ENCODE results near the gene HAUS2. TPM values are rescaled to one million over a fixed set of nuclear protein-coding genes. Genes with fewer than 3 reads are reported as not detected.

Gene HAUS2
- total RNA-seq, 2 experiments from 2014 or later, result 46.2 to 55.6 TPM

DNA sequence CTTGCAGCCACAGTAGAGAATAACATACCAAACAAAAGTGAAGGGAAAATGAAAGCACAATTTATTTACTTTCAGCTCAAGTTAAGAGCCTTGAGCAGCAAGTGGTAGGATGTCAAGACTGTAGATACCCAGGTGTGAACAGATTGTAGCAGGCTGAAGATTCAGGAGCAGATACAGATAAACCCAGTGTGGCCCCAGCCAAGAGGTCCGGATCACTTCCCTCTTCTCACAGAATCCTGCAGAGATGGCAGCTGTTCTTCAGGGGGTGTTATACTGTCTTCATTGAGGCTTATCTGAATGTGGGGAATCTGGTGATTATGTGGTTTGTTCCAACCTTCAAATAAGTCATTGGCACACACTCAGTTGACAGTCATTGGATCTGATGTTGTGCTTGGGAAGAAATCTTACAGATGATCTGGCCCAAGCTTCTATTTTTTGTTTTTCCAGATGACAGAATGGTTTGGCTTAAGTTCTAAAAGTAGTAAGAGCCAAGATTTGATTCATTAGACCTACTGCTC, 28.9 kb downstream of the HAUS2 start:
- peaks cover 27% of the 10 kb centered on the region for H3K4me1 Mint-ChIP-seq (ENCODE audit: low read depth)
- CTCF ChIA-PET, result no interaction called here

GRCh38 chr15:42578984-42579537, 30.4 kb downstream of the HAUS2 start:
- no peaks in the 10 kb centered on the region for H3K9me3 Mint-ChIP-seq
- H3K27me3 Mint-ChIP-seq (ENCODE audit: low read depth), result peaks cover 31% of the 10 kb centered on the region
- no peak overlapping the region for H3K27ac Mint-ChIP-seq
- H3K4me3 Mint-ChIP-seq, result no peak overlapping the region
- CTCF ChIA-PET, result no interaction called here
- no peak for DNase-seq
- peaks cover 27% of the 10 kb centered on the region for H3K4me1 Mint-ChIP-seq (ENCODE audit: low read depth)
- no peaks in the 10 kb centered on the region for H3K36me3 Mint-ChIP-seq (ENCODE audit: low read depth)
- intact Hi-C loops (cut with micrococcal nuclease), result loop anchor here (10.0 kb wide), 2 partner anchors 304 to 526 kb away; partner anchors contain the start of genes GANC, TMEM87A and UBR1

More for the DNA sequence above, 28.9 kb downstream of the HAUS2 start:
- DNase-seq, result no peak
- H3K4me3 Mint-ChIP-seq, result no peak overlapping the region
- H3K27me3 Mint-ChIP-seq (ENCODE audit: low read depth), result peaks cover 31% of the 10 kb centered on the region
- no peaks in the 10 kb centered on the region for H3K36me3 Mint-ChIP-seq (ENCODE audit: low read depth)
- H3K27ac Mint-ChIP-seq, result no peak overlapping the region
- no peaks in the 10 kb centered on the region for H3K9me3 Mint-ChIP-seq
- intact Hi-C loops (cut with micrococcal nuclease), result loop anchor here (10.0 kb wide), 2 partner anchors 303 to 527 kb away; partner anchors contain the start of genes GANC, TMEM87A and UBR1

DNA sequence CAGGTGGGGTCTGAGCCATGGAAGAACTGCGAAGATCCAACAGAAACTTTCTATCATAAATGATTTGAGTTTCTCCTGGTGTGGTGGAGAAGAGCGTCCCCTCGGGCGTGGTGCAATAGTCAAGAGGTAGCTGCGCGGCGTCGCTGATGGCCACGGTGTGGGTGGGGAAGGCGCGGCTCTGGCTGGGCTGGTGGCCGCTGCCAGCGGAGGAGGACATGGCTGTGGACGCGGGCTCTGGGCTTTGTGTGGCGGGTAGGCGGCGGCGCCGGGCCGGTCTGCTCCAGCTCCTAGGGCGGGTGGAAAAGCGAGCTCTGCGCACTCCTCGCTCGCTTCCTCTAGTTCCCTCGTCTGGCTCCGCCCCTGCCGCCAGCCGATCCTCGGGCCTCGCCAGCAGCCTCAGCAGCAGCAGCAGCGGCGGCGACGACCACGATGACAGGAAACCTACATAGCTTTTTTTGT, 32.7 kb downstream of the HAUS2 start:
- intact Hi-C loops (cut with micrococcal nuclease), result loop anchor here (1.0 kb wide), 2 partner anchors 28 to 33 kb away; partner anchors contain the start of genes HAUS2 and LRRC57
- CTCF ChIA-PET, result interaction anchor here (0.5 kb wide), 1 partner anchor 68 kb away, joined by 5 read pairs; no protein-coding TSS in a partner anchor
- no peaks in the 10 kb centered on the region for H3K36me3 Mint-ChIP-seq (ENCODE audit: low read depth)
- H3K27me3 Mint-ChIP-seq (ENCODE audit: low read depth), result peaks cover 27% of the 10 kb centered on the region
- DNase-seq, result peak; percentile 87
- H3K4me3 Mint-ChIP-seq, result peak overlapping the region; percentile 77
- no peaks in the 10 kb centered on the region for H3K9me3 Mint-ChIP-seq
- peaks cover 19% of the 10 kb centered on the region for H3K4me1 Mint-ChIP-seq (ENCODE audit: low read depth)
- H3K27ac Mint-ChIP-seq, result no peak overlapping the region

DNA sequence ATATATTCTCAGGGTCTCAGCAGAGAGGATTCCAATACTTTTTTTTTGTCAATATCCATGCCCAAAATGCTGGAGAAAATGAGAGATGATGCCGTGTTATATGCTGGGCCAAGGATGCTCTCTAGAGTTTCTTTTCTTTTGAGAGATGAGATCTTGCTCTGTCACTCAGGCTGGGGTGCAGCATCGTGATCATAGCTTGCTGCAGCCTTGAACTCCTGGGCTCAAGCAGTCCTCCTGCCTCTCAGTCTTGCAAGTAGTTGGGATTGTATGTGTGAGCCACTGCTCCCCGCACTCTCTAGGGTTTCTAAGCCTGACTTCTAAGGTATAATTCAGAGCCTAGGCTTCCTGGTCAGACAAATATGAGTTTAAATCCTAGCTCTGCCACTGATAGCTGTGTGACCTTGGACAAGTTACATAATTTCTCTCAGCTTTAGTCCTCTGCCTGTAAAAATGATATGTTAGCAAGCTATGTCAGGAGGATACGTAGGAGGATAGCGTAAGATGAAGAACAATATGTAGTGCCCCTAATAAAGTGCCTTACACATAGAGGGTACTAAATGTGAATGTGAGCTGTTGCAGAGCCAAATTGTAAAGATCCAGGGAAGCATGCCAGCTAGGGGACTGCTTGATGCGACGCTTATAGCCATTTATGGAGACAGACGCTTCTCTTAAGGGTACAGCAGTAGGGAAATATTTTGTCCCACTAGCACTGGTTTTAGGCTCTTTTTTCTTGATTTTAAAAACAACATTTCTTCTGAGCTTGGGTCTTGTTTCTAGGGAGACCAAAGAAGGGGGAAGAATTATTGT, 34.1 kb downstream of the HAUS2 start:
- Mint-ChIP-seq H3K27ac (no peak overlapping the region), H3K36me3 (ENCODE audit: low read depth) (no peaks in the 10 kb centered on the region), H3K4me1 (ENCODE audit: low read depth) (peaks cover 16% of the 10 kb centered on the region), H3K4me3 (no peak overlapping the region), H3K27me3 (ENCODE audit: low read depth) (peaks cover 18% of the 10 kb centered on the region), H3K9me3 (no peaks in the 10 kb centered on the region)
- no peak for DNase-seq
- CTCF ChIA-PET, result interaction anchor here (0.7 to 1.1 kb wide), 3 partner anchors 23 to 303 kb away, joined by 3 read pairs; no protein-coding TSS in a partner anchor
- intact Hi-C loops (cut with micrococcal nuclease), result no loop called here

DNA sequence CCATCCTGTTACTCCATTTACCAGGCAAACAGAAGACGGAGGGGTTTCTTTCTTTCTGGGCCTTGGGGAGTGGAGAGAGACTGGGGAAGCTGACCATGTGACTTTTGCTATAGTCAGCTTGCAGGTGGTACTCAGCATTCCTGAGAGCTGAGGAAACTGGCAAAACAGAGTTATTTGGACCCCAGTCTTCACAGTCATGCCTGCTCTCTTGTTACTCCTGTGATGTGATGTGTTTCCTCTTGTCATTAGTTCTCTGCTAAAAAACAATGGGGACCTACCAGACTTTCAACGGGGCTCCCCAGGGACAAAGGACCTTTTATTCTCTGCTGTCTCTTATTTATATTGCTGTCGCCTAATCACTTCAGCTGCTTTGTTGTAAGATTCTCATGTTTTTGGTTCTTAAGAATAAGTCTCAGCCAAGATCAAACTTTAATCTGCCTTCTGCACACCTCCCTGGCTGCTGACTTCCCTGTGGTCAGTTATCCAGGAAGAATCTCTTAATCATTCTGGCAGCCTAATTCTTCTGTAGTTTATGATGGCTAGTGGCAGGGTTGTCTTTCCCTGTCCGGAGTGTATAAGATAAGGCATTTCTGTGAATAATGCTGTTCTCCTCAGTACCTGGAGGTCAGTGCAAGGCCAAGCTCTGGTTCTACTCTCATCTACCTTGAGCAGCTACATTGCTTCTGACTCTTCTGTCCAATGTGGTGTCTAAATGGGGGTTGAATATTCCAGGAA, 35.6 kb downstream of the HAUS2 start:
- DNase-seq, result no peak
- peaks cover 16% of the 10 kb centered on the region for H3K4me1 Mint-ChIP-seq (ENCODE audit: low read depth)
- CTCF ChIA-PET, result no interaction called here
- H3K9me3 Mint-ChIP-seq, result no peaks in the 10 kb centered on the region
- H3K4me3 Mint-ChIP-seq, result no peak overlapping the region
- no peaks in the 10 kb centered on the region for H3K36me3 Mint-ChIP-seq (ENCODE audit: low read depth)
- H3K27ac Mint-ChIP-seq, result no peak overlapping the region
- intact Hi-C loops (cut with micrococcal nuclease), result no loop called here
- peaks cover 9% of the 10 kb centered on the region for H3K27me3 Mint-ChIP-seq (ENCODE audit: low read depth)

GRCh38 chr15:42590619-42591237, 42.1 kb downstream of the HAUS2 start:
- H3K4me3 Mint-ChIP-seq, result no peak overlapping the region
- no peaks in the 10 kb centered on the region for H3K27me3 Mint-ChIP-seq (ENCODE audit: low read depth)
- no peaks in the 10 kb centered on the region for H3K4me1 Mint-ChIP-seq (ENCODE audit: low read depth)
- intact Hi-C loops (cut with micrococcal nuclease), result no loop called here
- no peak overlapping the region for H3K27ac Mint-ChIP-seq
- no peaks in the 10 kb centered on the region for H3K36me3 Mint-ChIP-seq (ENCODE audit: low read depth)
- DNase-seq, result no peak
- CTCF ChIA-PET, result interaction anchor here (0.6 kb wide), 1 partner anchor 421 kb away, joined by 3 read pairs; no protein-coding TSS in a partner anchor
- no peaks in the 10 kb centered on the region for H3K9me3 Mint-ChIP-seq

GRCh38 chr15:42591238-42591934, 42.7 kb downstream of the HAUS2 start:
- Mint-ChIP-seq H3K36me3 (ENCODE audit: low read depth) (no peaks in the 10 kb centered on the region), H3K27ac (no peak overlapping the region), H3K4me1 (ENCODE audit: low read depth) (no peaks in the 10 kb centered on the region), H3K9me3 (no peaks in the 10 kb centered on the region), H3K4me3 (no peak overlapping the region), H3K27me3 (ENCODE audit: low read depth) (no peaks in the 10 kb centered on the region)
- CTCF ChIA-PET, result interaction anchor here (0.6 to 0.8 kb wide), 2 partner anchors 421 to 458 kb away, joined by 3 read pairs; no protein-coding TSS in a partner anchor
- DNase-seq, result no peak
- intact Hi-C loops (cut with micrococcal nuclease), result no loop called here

DNA sequence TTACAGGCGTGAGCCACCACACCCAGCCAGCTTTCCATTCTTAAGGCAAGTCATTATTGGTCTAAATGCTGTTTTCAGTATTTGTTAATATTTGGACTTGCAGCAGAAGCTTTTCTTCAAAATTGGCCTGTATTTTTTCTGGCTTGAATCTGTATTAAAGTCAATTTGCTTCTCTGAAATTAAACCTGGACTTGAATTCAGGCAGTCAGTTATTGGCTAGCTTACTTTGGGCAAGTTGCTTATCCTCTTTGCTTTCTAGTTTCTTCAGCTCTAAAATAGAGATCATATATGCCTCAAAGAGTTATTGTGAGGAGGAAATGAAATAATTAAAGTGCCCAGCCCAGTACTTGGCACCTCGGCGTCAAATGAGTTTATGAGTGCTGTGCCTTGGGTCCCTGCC, 44.1 kb downstream of the HAUS2 start:
- Mint-ChIP-seq H3K36me3 (ENCODE audit: low read depth) (no peaks in the 10 kb centered on the region), H3K4me1 (ENCODE audit: low read depth) (no peaks in the 10 kb centered on the region), H3K27ac (no peak overlapping the region), H3K27me3 (ENCODE audit: low read depth) (no peaks in the 10 kb centered on the region), H3K4me3 (no peak overlapping the region), H3K9me3 (no peaks in the 10 kb centered on the region)
- CTCF ChIA-PET, result interaction anchor here (0.6 to 0.8 kb wide), 2 partner anchors 170 to 459 kb away, joined by 3 read pairs; no protein-coding TSS in a partner anchor
- intact Hi-C loops (cut with micrococcal nuclease), result no loop called here
- DNase-seq, result no peak

DNA sequence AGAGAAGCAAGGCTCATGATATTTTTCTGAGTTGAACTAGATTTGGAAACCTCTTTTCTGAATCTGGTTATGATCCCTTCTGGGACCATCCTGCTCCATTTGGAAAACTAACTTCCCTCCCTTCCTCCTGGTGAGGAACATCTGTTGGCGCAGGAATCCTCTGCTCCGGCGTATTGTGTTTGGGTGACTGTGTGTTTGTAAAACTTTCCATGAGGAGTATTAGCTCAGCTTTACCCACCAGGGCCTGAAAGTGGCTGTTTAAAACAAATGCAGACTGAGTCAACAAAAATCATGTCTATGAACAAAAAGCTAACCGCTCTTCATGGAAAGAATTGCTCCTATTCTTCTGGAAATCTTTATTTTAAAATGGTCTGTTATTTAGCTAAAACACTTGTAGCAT, 44.5 kb downstream of the HAUS2 start:
- Mint-ChIP-seq H3K9me3 (no peaks in the 10 kb centered on the region), H3K27me3 (ENCODE audit: low read depth) (no peaks in the 10 kb centered on the region), H3K4me1 (ENCODE audit: low read depth) (no peaks in the 10 kb centered on the region), H3K27ac (no peak overlapping the region), H3K36me3 (ENCODE audit: low read depth) (no peaks in the 10 kb centered on the region), H3K4me3 (no peak overlapping the region)
- intact Hi-C loops (cut with micrococcal nuclease), result no loop called here
- no peak for DNase-seq
- CTCF ChIA-PET, result no interaction called here

- CTCF ChIA-PET, result no interaction called here
- no peaks in the 10 kb centered on the region for H3K27me3 Mint-ChIP-seq (ENCODE audit: low read depth)
- no peaks in the 10 kb centered on the region for H3K9me3 Mint-ChIP-seq
- no peak overlapping the region for H3K4me3 Mint-ChIP-seq
- H3K27ac Mint-ChIP-seq, result no peak overlapping the region
- no peaks in the 10 kb centered on the region for H3K4me1 Mint-ChIP-seq (ENCODE audit: low read depth)
- no peaks in the 10 kb centered on the region for H3K36me3 Mint-ChIP-seq (ENCODE audit: low read depth)
- DNase-seq, result no peak
- intact Hi-C loops (cut with micrococcal nuclease), result no loop called here
Observed at GRCh38 chr15:42594095-42594494, 45.5 kb downstream of the HAUS2 start.

- H3K36me3 Mint-ChIP-seq (ENCODE audit: low read depth), result no peaks in the 10 kb centered on the region
- CTCF ChIA-PET, result no interaction called here
- no peak overlapping the region for H3K4me3 Mint-ChIP-seq
- no peaks in the 10 kb centered on the region for H3K4me1 Mint-ChIP-seq (ENCODE audit: low read depth)
- no peaks in the 10 kb centered on the region for H3K27me3 Mint-ChIP-seq (ENCODE audit: low read depth)
- H3K27ac Mint-ChIP-seq, result no peak overlapping the region
- no peak for DNase-seq
- no peaks in the 10 kb centered on the region for H3K9me3 Mint-ChIP-seq
- intact Hi-C loops (cut with micrococcal nuclease), result no loop called here
Observed at GRCh38 chr15:42595626-42596240, 47.1 kb downstream of the HAUS2 start.
